HEK293 (cell line): Measurements from ENCODE around the gene TUSC1.

Experiments
- CTCF ChIA-PET: fragments of 350-600 bp; formaldehyde crosslinking; extraction: SDS; loops from one replicate; lab custom pipeline; 2021; ENCODE audit warnings: antibody characterized with exemption; lab: Yijun Ruan, JAX
- POLR2A ChIA-PET: fragments of 300-600 bp; formaldehyde crosslinking; extraction: SDS; loops from one replicate; lab custom pipeline; 2020; ENCODE audit warnings: antibody characterized with exemption, inconsistent platforms; lab: Yijun Ruan, JAX
- H3K27ac ChIP-seq: fragments of 200-500 bp; sonication (Bioruptor generic); 2 replicates; pipeline ENCODE4 v1.5.1; 2014; ENCODE audit warnings: low read depth, low read length, control low read depth, inconsistent platforms; ENCODE audit errors: extremely low read depth
- H3K36me3 ChIP-seq, 2 experiments: fragments of 200-500 bp in 1 of 2; sonication (Bioruptor generic) in 1 of 2; 1 replicate in 1 of 2; 2 replicates in 1 of 2; pipeline ENCODE4 v1.5.1; 2014 to 2017; ENCODE audit warnings: inconsistent platforms in 2 of 2, low read length in 2 of 2; ENCODE audit not compliant: control insufficient read depth in 2 of 2, insufficient read depth in 1 of 2
- H3K4me1 ChIP-seq: fragments of 200-500 bp; sonication (Bioruptor generic); 2 replicates; pipeline ENCODE4 v1.5.1; 2014; ENCODE audit warnings: mild to moderate bottlenecking, low read length, inconsistent platforms; ENCODE audit not compliant: control insufficient read depth, insufficient read depth
- H3K4me3 ChIP-seq: 2 replicates; pipeline ENCODE4 v1.5.1; 2011; ENCODE audit warnings: low read depth, mild to moderate bottlenecking, control low read depth, low read length, moderate library complexity
- H3K9me3 ChIP-seq: fragments of 200-500 bp; sonication (Bioruptor generic); 2 replicates; pipeline ENCODE4 v1.5.1; 2014; ENCODE audit warnings: low read depth, low read length, inconsistent platforms; ENCODE audit not compliant: control insufficient read depth, insufficient read depth
- HIC1 ChIP-seq: fragments of 450-650 bp; formaldehyde crosslinking; IDR thresholded peaks from 2 replicates; pipeline ENCODE4 v1.5.1; 2016; ENCODE audit warnings: missing biosample characterization, missing genetic modification characterization
- HOXA7 ChIP-seq: sonication (generic); formaldehyde crosslinking; IDR thresholded peaks from 2 replicates; pipeline ENCODE4 v1.8.1; 2022; ENCODE audit warnings: missing genetic modification reagents, borderline replicate concordance
- KLF1 ChIP-seq: fragments of 450-650 bp; formaldehyde crosslinking; IDR thresholded peaks from 2 replicates; pipeline ENCODE4 v1.5.1; 2016; ENCODE audit warnings: missing biosample characterization, missing genetic modification characterization
- PBX3 ChIP-seq: sonication (generic); formaldehyde crosslinking; IDR thresholded peaks from 2 replicates; pipeline ENCODE4 v1.8.1; 2022; ENCODE audit warnings: mild to moderate bottlenecking, moderate library complexity, missing genetic modification reagents
- PRDM4 ChIP-seq: fragments of 450-650 bp; formaldehyde crosslinking; IDR thresholded peaks from 2 replicates; pipeline ENCODE4 v1.5.1; 2017; ENCODE audit warnings: missing biosample characterization, missing genetic modification characterization
- PRDM6 ChIP-seq: fragments of 450-650 bp; formaldehyde crosslinking; IDR thresholded peaks from 2 replicates; pipeline ENCODE4 v1.5.1; 2017; ENCODE audit warnings: missing biosample characterization, missing genetic modification characterization
- SCRT2 ChIP-seq: fragments of 450-650 bp; formaldehyde crosslinking; IDR thresholded peaks from 2 replicates; pipeline ENCODE4 v1.5.1; 2016; ENCODE audit warnings: missing biosample characterization, missing genetic modification characterization
- ZBTB11 ChIP-seq: fragments of 450-650 bp; formaldehyde crosslinking; conservative IDR thresholded peaks from 2 replicates; pipeline ENCODE4 v1.5.1; 2016; ENCODE audit warnings: low read depth, missing biosample characterization, missing genetic modification characterization
- ZEB2 ChIP-seq: fragments of 450-650 bp; formaldehyde crosslinking; IDR thresholded peaks from 2 replicates; pipeline ENCODE4 v1.5.1; 2016; ENCODE audit warnings: missing biosample characterization, missing genetic modification characterization
- ZNF114 ChIP-seq: fragments of 450-650 bp; formaldehyde crosslinking; IDR thresholded peaks from 2 replicates; pipeline ENCODE4 v1.5.0; 2017; ENCODE audit warnings: missing biosample characterization, missing genetic modification characterization
- ZNF174 ChIP-seq: fragments of 450-650 bp; formaldehyde crosslinking; IDR thresholded peaks from 2 replicates; pipeline ENCODE4 v1.5.0; 2017; ENCODE audit warnings: missing biosample characterization, mild to moderate bottlenecking, missing genetic modification characterization
- ZNF19 ChIP-seq: fragments of 450-650 bp; formaldehyde crosslinking; IDR thresholded peaks from 2 replicates; pipeline ENCODE4; 2016; ENCODE audit warnings: missing biosample characterization, missing genetic modification characterization, low read depth
- ZNF335 ChIP-seq: fragments of 450-650 bp; formaldehyde crosslinking; conservative IDR thresholded peaks from 2 replicates; pipeline ENCODE4 v1.5.1; 2016; ENCODE audit warnings: missing biosample characterization, missing genetic modification characterization
- ZNF366 ChIP-seq: fragments of 450-650 bp; formaldehyde crosslinking; conservative IDR thresholded peaks from 2 replicates; pipeline ENCODE4 v1.5.1; 2016; ENCODE audit warnings: missing biosample characterization, missing genetic modification characterization
- ZNF510 ChIP-seq: fragments of 450-650 bp; formaldehyde crosslinking; IDR thresholded peaks from 2 replicates; pipeline ENCODE4 v1.5.1; 2018; ENCODE audit warnings: mild to moderate bottlenecking, missing genetic modification characterization, missing biosample characterization; ENCODE audit not compliant: insufficient replicate concordance
- ZNF561 ChIP-seq: fragments of 450-650 bp; IDR thresholded peaks from 2 replicates; pipeline ENCODE4 v1.5.1; 2018; ENCODE audit warnings: missing biosample characterization, missing genetic modification characterization, borderline replicate concordance
- ZNF596 ChIP-seq: fragments of 450-650 bp; IDR thresholded peaks from 2 replicates; pipeline ENCODE4 v1.5.0; 2018; ENCODE audit warnings: missing biosample characterization, mild to moderate bottlenecking, missing genetic modification characterization, moderate library complexity
- ZNF610 ChIP-seq: fragments of 450-650 bp; formaldehyde crosslinking; IDR thresholded peaks from 2 replicates; pipeline ENCODE4 v1.5.1; 2016; ENCODE audit warnings: missing biosample characterization, missing genetic modification characterization, borderline replicate concordance
- ZNF664 ChIP-seq: fragments of 450-650 bp; formaldehyde crosslinking; IDR thresholded peaks from 2 replicates; pipeline ENCODE4 v1.5.1; 2016; ENCODE audit warnings: missing biosample characterization, missing genetic modification characterization
- ZNF777 ChIP-seq: fragments of 450-650 bp; formaldehyde crosslinking; IDR thresholded peaks from 2 replicates; pipeline ENCODE4 v1.5.1; 2017; ENCODE audit warnings: missing biosample characterization, missing genetic modification characterization, borderline replicate concordance

The TUSC1 gene

GRCh38 chr9:25658571-25658970 lies 19.7 kb downstream of the TUSC1 start (continued):
- no peak for TF ChIP-seq ZNF510 (tag by site-specific recombination)
- TF ChIP-seq ZNF610 (tag by site-specific recombination), result no peak
- no peak for TF ChIP-seq ZNF114 (tag by site-specific recombination)
- TF ChIP-seq ZNF664, result no peak
- no peak for TF ChIP-seq ZNF366 (tag by site-specific recombination)
- TF ChIP-seq ZNF335 (tag by site-specific recombination), result no peak
- TF ChIP-seq PRDM4 (tag by site-specific recombination), result no peak
- no peak for TF ChIP-seq HOXA7 (CRISPR knock-in tag)
- TF ChIP-seq, all 188 proteins: peak for 0

GRCh38 chr9:25654417-25654816 lies 23.8 kb downstream of the TUSC1 start:
- no peaks in the 10 kb centered on the region for H3K9me3 ChIP-seq
- no peaks in the 10 kb centered on the region for H3K4me1 ChIP-seq
- H3K27ac ChIP-seq, result no peak overlapping the region
- CTCF ChIA-PET, result no interaction called here
- TF ChIP-seq SCRT2 (tag by site-specific recombination), result no peak
- no peak for TF ChIP-seq ZNF174 (tag by site-specific recombination)
- no peak for TF ChIP-seq KLF1
- TF ChIP-seq PRDM6, result no peak
- no peak for TF ChIP-seq ZNF561 (tag by site-specific recombination)
- TF ChIP-seq ZNF19 (tag by site-specific recombination), result no peak
- TF ChIP-seq ZEB2 (tag by site-specific recombination), result no peak
- no peak for TF ChIP-seq ZNF596 (tag by site-specific recombination)
- TF ChIP-seq ZBTB11 (tag by site-specific recombination), result no peak
- H3K4me3 ChIP-seq, result no peak overlapping the region
- POLR2A ChIA-PET, result no interaction called here
- no peaks in the 10 kb centered on the region for H3K36me3 ChIP-seq

GRCh38 chr9:25648116-25648515 lies 30.1 kb downstream of the TUSC1 start:
- POLR2A ChIA-PET, result no interaction called here
- no peak overlapping the region for H3K4me3 ChIP-seq
- H3K9me3 ChIP-seq, result no peaks in the 10 kb centered on the region
- CTCF ChIA-PET, result no interaction called here
- no peaks in the 10 kb centered on the region for H3K4me1 ChIP-seq
- no peak overlapping the region for H3K27ac ChIP-seq
- H3K36me3 ChIP-seq, result no peaks in the 10 kb centered on the region
- TF ChIP-seq HIC1 (tag by site-specific recombination), result no peak
- no peak for TF ChIP-seq PBX3 (CRISPR knock-in tag)
- TF ChIP-seq ZNF777 (tag by site-specific recombination), result no peak
